C4-2B (cell line): ENCODE results near the gene SGMS2.

Experiments
- H3K27ac ChIP-seq: fragments of 450-650 bp; 2 replicates; pipeline ENCODE4 v1.5.1; 2017
- CTCF ChIP-seq: fragments of 450-650 bp; conservative IDR thresholded peaks from 2 replicates; pipeline ENCODE4 v1.5.1; 2017; ENCODE audit warnings: mild to moderate bottlenecking
- ZFX ChIP-seq: fragments of 450-650 bp; IDR thresholded peaks from 2 replicates; pipeline ENCODE4 v1.6.1; 2017

The SGMS2 gene

GRCh38 chr4:107945809-107946208, 121.1 kb downstream of the SGMS2 start:
- H3K27ac ChIP-seq = no peak overlapping the region
- TF ChIP-seq ZFX = no peak
- no peak for TF ChIP-seq CTCF

- no peak overlapping the region for H3K27ac ChIP-seq
- TF ChIP-seq CTCF = no peak
- TF ChIP-seq ZFX = no peak
Measured at GRCh38 chr4:107950746-107951540, 126.2 kb downstream of the SGMS2 start.

GRCh38 chr4:107951551-107951950, 126.8 kb downstream of the SGMS2 start:
- TF ChIP-seq CTCF (no peak), ZFX (no peak)
- no peak overlapping the region for H3K27ac ChIP-seq

GRCh38 chr4:107956011-107956410, 131.3 kb downstream of the SGMS2 start:
- TF ChIP-seq CTCF = no peak
- no peak for TF ChIP-seq ZFX
- no peak overlapping the region for H3K27ac ChIP-seq
